Measurements from ENCODE around the gene GJB3.

DNA sequence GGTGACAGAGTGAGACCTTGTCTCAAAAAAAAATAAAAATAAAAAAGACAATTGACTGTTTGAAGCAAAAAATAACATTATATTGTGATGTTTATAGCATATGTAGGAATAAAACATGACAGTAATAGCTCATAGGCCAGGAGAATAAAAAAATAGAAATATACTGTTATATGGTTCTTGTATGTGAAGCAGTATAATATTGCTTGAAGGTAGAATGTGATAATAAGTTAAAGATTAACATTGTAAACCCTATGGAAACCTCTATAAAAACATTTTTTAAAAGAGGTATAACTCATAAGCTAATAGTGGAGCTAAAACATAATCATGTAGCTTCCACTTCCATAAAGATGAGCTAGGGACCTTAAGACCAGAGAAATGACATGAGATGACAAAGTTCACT lies 35.3 kb downstream of the GJB3 start:
- no peak for TF ChIP-seq CTCF (IDR thresholded peaks at IDR 0.05)
- no peak for TF ChIP-seq POLR2A (IDR thresholded peaks at IDR 0.05)

Measured in vagina (tissue), 2 donors.